ENCODE data around the gene IRX6. TPM values are rescaled to one million over a fixed set of nuclear protein-coding genes. Genes with fewer than 3 reads are reported as not detected.

Gene IRX6
- total RNA-seq, 1 donor, result not detected

DNA sequence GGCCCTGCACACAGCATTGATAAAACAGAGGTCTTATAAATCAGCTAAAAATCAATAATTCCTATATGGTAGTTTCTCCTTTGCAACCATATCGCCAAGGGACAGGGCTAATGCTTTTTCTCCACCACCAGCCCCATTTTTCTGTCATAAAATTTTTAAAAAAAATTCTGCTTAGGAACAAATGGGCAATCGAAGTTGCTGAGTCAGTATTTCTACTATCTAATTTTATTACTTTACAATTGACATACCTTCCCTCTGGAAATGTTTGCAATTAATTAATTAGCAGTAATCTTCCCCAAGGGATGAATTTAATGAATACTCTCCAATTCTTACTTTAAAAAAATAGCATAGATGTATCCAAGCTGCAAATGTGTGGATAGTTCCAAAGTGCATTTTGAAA, 1.7 kb upstream of the IRX6 start:
- DNase-seq (ENCODE audit: low read depth in 2 of 3, low spot score in 2 of 3), result no peak

DNA sequence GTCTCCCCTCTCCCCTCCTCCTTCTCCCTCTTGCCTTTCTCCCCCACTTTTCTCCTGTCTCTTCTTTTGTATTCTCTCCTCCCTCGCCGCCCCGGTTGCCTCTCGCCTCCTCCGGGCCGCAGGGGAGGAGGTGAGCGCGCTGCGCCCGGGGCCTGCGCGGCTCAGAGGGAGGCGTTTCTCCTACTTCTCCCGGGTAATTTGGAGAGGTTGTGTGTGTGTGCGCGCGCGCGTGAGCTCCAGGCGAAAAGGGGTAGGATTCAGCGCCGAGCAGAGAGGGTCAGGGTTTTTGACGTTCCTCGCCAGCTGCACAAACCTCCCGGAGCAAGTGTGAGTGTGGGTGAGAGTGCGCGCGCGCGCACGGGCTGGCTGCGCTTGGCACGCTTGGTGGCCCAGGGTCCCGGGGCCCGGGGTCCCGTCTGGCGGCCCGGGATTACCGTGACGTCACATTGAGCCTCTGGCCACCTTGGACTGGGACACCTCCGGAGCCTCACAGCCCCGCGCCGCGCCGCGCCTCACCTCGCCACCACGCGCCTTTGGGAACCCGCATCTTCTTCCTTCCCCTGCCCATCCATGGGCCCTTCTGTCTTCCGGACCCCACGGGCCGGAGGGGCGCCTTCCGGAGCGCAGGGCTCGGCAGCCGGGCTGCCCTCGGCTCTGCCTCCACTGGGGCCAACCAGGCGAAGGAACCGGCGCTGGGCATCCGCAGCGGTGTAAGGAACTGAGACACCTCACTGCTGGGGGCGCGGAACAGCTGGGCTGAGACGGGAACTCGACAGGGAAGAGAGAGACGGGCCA, 479 bp downstream of the IRX6 start:
- DNase-seq (ENCODE audit: low read depth in 2 of 3, low spot score in 2 of 3), result no peak

DNA sequence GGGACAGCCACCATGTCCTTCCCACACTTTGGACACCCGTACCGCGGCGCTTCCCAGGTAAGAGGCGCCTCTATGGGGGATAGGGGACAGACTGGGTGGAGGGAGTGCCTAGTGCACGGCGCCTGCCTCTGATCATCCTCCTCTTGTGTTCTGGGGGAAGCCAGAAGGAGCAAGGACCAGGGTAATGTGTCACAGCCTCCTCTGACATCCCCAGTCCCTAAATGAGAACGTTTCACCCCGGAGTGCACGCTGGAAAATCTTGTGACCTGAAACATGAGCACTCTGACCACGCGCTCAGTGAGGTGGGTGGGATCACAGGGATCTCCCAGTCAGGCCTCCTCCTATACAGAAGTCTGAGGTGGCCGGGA, 1.1 kb downstream of the IRX6 start:
- no peak for DNase-seq (ENCODE audit: low read depth in 2 of 3, low spot score in 2 of 3)

DNA sequence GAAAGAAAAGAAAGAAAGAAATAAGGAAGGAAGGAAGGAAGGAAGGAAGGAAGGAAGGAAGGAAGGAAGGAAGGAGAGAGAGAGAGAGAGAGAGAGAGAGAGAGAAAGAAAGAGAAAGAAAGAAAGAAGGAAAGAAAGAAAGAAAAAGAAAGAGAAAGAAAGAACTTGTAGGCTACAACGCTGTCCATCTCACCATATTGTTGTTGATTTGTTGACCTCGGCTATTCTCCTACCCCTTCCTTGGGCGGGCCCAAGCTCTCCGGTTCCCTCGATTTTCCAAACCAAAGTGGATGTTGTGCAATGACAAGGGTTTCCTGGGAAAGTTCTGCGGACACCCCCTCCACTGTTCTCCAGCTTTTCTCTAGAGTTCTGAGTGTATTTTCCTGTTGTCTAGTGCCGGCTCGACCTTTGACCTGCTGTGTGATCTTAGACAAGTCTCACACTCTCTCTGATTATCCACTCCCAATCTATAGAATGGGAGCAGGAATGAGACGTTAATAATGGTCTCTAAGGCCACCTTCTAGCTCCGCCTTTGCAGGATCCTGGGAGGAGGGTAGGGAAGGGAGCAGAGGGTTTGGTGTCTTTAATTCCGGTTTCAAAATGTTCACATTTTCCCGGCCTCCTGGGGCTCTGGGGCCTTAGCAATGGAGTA, 1.6 kb downstream of the IRX6 start:
- no peak for DNase-seq (ENCODE audit: low read depth in 2 of 3, low spot score in 2 of 3)

DNA sequence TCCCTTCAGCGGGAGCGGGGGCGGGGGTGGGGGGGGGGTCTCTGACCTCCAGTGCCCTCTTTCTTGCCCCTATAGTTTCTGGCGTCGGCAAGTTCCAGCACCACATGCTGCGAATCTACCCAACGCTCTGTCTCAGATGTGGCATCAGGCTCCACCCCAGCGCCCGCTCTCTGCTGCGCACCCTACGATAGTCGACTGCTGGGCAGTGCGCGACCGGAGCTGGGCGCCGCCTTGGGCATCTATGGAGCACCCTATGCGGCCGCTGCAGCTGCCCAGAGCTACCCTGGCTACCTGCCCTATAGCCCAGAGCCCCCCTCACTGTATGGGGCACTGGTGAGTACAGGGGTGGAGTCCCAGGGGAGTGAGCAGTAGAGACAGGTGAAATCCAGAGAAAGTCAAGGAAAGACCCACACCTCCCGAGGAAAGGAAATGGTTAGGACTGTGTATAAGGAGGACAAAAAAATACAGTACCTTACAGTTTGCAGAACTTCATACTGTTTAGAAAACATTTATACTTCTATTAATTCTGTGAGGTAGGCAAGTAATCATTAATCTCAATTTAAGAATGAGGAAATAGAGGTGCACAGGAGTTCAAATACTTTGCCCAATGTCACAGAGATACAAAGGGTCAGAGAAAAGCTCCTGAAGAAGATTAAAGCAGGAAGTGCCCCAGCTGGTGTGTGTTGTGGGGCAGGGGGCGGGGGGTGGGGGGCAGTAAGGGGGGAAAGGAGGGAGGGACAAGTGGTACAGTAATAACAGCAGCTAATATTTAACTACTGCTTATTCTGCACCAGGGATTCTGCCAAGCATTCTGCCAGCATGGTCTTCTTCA, 2.5 kb downstream of the IRX6 start:
- DNase-seq (ENCODE audit: low read depth in 2 of 3, low spot score in 2 of 3), result no peak

GRCh38 chr16:55328611-55329569, 4.9 kb downstream of the IRX6 start:
- no peak for DNase-seq (ENCODE audit: low read depth in 2 of 3, low spot score in 2 of 3)

GRCh38 chr16:55329791-55330428, 5.9 kb downstream of the IRX6 start:
- DNase-seq (ENCODE audit: low read depth in 2 of 3, low spot score in 2 of 3), result no peak

DNA sequence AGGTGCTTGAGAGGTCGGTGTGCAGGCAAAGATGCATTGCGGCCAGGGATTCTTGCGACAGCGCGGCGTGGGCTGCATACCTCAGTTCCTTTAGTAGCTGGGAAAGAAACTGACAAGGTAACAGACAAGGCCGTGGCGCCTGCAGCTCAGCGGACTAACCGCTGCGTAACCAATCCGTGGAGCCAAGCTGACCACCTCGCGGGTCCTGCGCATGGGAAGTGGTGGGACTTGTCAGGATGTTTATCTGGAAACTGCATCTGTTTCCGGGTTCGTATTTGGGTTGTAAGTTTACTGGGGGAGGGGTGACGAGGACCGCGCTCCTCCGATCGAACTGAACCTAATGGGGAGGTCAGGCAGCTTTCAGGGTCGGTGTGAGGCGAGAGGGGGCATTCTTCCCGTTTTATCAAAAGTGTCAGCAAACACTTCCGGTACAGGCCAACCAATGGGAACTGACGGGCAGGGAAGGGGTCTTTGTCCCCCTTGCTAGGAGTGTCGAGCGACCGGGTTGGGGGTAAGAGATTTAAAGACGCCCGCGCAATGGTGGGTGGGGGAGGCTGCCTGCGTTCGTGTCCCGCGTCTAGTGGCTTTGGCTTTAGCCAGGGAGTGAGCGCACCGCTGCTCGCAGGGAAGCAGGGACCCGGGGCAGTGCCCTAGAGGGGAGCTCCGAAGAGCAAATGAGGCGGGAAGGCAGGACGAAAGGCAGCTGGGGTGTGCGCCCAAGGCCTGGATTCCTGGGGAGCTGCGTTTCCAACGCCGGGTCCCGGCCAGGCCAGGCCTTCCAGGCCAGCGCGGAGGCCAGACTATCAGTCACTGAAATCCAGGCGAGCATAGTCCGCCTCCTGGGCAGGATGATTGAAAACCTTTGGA, 7.0 kb downstream of the IRX6 start:
- DNase-seq (ENCODE audit: low read depth in 2 of 3, low spot score in 2 of 3), result peak in 2 of 3 donors; percentile 13 to 31

DNA sequence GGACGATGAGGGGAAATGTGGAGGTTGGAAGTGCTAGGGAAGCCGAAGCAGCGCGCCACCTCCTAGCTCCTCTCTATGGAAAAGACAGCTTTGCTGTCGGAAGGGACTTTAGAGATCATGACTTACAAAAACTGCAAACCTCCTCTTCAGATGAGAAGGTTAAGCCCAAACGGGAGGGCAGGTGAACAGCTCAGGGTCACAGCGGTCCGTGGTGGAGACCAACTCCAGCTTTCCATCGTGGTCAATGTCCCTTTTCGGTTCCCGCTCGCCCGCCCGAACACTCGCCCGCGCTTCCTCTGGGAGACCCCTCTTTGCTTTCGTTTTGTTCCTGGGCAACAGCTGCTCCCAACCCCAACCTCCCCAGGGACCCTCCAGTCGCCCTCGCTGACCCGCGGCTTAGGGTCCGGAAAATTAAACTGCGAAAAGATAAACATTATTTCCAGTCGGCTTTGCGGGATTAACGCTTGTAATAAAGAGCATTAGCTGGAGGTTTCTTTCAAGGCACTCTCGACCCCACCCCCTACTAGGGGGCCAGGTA, 7.7 kb downstream of the IRX6 start:
- no peak for DNase-seq (ENCODE audit: low read depth in 2 of 3, low spot score in 2 of 3)

DNA sequence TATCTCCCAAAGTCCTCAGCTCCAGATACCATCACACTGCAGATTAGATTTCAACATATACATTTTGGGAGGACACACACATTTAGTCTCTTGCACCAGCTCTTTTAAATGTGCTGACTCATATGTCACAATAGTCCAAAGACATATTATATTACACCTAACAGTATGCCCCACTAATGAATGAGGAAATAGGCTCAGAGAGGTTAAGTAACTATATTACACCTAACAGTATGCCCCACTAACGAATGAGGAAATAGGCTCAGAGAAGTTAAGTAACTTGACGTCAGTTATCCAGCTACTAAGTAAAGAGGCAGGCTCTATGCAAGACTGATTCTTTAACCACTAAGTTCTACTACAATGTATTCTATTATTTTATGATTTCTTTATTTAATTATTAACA, 9.7 kb downstream of the IRX6 start:
- DNase-seq (ENCODE audit: low read depth in 2 of 3, low spot score in 2 of 3), result no peak

- peak in 1 of 3 donors; percentile 50 for DNase-seq (ENCODE audit: low read depth in 2 of 3, low spot score in 2 of 3)
These were observed 14.6 kb downstream of the IRX6 start for GRCh38 chr16:55338646-55339045.

DNA sequence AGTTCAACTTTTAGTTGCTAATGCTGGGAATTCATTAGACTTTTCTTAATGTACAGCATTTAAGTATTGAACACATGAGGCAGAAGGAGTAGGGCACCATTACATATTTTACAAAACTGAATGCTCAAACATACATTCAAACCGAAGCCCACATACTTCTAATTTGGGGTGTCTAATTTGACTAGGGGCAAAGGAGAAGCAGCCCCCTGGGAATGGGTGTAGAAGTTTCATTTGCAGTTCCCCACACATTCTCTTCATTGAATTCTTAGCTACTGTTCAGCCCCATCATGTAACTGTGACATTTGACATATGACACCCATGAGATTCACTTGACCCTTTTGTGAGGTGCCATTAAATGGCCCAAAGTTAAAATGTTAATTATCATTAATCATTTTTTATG, 16.4 kb downstream of the IRX6 start:
- DNase-seq (ENCODE audit: low read depth in 2 of 3, low spot score in 2 of 3), result no peak

- no peak for DNase-seq (ENCODE audit: low read depth in 2 of 3, low spot score in 2 of 3)
These were observed 17.7 kb downstream of the IRX6 start for GRCh38 chr16:55341681-55342080.

- no peak for DNase-seq (ENCODE audit: low read depth in 2 of 3, low spot score in 2 of 3)
These were observed 22.5 kb downstream of the IRX6 start for GRCh38 chr16:55346475-55346874.

GRCh38 chr16:55349867-55350266, 25.9 kb downstream of the IRX6 start:
- DNase-seq (ENCODE audit: low read depth in 2 of 3, low spot score in 2 of 3), result no peak

GRCh38 chr16:55350984-55351383, 27.0 kb downstream of the IRX6 start:
- DNase-seq (ENCODE audit: low read depth in 2 of 3, low spot score in 2 of 3), result no peak

GRCh38 chr16:55351936-55352335, 27.9 kb downstream of the IRX6 start:
- no peak for DNase-seq (ENCODE audit: low read depth in 2 of 3, low spot score in 2 of 3)

DNA sequence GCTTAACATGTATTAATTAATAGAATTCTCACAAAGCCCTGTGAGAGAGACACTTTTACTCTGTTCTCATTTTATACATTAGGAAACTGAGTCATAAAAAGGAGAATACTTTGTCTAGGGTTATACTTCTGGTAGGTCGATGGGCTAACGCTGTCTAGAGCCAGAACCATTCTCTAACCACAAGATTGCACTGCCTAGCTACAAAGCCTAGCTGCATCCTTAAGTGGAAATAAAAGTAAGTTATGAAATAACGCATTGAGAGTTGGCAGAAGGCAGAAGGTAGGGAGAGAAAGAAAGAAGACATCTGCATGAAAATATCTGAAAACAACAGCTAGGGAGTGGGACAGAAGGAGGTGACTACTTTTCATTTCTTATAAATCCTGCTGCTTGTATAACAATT, 33.2 kb downstream of the IRX6 start:
- no peak for DNase-seq (ENCODE audit: low read depth in 2 of 3, low spot score in 2 of 3)

DNA sequence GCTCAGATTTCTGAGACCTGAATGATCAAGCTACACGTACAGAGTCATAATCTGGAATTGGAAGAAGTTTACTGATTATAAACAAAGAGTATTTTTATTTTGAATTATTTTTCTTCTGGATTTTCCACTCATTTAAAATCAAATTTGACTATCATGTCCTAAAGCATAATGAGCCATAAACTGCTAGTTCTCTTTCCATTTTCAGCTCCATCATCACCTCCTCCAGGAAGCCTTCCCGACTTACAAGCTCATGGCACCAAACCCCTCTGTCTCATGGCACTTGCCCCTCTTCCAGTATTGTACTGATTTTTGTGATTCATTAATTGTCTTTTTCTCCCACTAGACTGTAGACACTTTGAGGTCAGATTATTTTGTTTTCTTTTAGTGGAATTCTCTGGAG, 35.9 kb downstream of the IRX6 start:
- DNase-seq (ENCODE audit: low read depth in 2 of 3, low spot score in 2 of 3), result no peak
